Uterus (tissue), 2 donors: ENCODE data around the gene C5AR2.
"Not testable (repeated sequence)": the region's sequence is repeated elsewhere in the genome, so short reads cannot be mapped to it uniquely, and the experiment has no call there.

Experiments
- POLR2A ChIP-seq, 2 donors: fragments of 450-650 bp; IDR thresholded peaks; one replicate each; pipeline ENCODE4 v1.6.1; 2016; ENCODE audit warnings: antibody characterized with exemption in 2 of 2, mild to moderate bottlenecking in 1 of 2, moderate library complexity in 1 of 2
- TF ChIP-seq, protein P1 (sequence below), 4 experiments: fragments of 200-600 bp in 2 of 4; fragments of 450-650 bp in 2 of 4; sonication (generic) in 2 of 4; IDR thresholded peaks; one replicate each; pipeline ENCODE4 v1.5.1; 2016 to 2019; ENCODE audit warnings: antibody characterized with exemption in 4 of 4, mild to moderate bottlenecking in 2 of 4, moderate library complexity in 1 of 4

DNA sequence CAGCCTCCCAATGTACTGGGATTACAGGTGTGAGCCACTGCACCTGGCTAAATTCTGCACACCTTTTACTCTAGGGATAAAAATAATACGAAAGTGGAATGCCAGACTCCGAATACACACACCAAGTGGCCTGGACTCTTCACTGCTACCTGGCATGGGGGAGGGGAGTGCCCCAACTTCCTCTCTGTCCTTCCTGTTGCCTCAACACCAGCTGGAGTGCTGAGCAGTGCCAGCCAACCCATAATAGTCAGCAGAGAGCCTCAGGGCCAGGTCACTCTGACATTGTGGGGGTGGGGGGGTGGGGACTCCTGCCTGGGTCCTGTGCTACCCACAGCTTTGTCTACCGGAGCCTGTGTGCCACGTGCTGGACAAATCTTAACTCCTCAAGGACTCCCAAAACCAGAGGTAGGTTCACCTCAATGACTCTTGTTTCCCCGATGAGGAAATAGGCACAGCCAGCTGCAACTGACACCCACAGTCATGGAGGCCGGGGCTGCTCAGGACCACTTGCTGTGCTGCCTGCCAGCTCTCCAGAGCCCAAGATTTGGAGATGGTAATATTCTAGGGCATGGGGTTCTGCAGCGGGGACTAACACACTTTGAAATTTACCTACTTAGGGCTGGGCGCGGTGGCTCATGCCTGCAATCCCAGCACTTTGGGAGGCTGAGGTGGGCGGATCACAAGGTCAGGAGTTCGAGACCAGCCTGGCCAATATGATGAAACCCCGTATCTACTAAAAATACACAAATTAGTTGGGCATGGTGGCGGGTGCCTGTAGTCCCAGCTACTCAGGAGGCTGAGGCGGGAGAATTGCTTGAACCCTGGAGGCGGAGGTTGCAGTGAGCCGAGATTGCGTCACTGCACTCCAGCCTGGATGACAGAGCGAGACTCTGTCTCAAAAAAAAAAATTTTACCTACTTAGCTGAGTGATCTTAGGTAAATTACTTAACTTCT, 5.1 kb downstream of the C5AR2 start:
- TF ChIP-seq, protein P1, sequence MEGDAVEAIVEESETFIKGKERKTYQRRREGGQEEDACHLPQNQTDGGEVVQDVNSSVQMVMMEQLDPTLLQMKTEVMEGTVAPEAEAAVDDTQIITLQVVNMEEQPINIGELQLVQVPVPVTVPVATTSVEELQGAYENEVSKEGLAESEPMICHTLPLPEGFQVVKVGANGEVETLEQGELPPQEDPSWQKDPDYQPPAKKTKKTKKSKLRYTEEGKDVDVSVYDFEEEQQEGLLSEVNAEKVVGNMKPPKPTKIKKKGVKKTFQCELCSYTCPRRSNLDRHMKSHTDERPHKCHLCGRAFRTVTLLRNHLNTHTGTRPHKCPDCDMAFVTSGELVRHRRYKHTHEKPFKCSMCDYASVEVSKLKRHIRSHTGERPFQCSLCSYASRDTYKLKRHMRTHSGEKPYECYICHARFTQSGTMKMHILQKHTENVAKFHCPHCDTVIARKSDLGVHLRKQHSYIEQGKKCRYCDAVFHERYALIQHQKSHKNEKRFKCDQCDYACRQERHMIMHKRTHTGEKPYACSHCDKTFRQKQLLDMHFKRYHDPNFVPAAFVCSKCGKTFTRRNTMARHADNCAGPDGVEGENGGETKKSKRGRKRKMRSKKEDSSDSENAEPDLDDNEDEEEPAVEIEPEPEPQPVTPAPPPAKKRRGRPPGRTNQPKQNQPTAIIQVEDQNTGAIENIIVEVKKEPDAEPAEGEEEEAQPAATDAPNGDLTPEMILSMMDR (IDR thresholded peaks at IDR 0.05), result not testable (repeated sequence)
- TF ChIP-seq POLR2A (IDR thresholded peaks at IDR 0.05), result not testable (repeated sequence)
